ENCODE measurements around the gene CNTNAP5.

DNA sequence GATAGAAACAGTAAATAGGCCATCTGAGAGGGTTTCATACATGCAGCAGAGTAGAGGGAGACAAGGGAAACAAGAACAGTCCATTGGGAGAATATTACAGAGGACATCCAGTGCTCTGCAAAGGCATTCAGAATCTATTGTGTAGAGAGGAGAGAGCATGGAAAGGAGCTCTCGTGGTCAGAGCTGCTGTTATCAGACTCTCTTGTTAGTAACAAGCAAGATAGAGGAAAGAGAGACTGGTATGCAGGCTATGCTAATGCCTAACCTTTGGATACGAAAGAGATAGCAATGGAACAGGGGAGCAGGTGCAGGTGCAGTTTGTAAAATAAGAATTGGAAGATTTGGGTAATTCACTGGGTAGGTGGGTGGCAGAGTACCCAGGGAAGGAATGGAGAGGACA, 855.9 kb downstream of the CNTNAP5 start:
- TF ChIP-seq, protein P1, sequence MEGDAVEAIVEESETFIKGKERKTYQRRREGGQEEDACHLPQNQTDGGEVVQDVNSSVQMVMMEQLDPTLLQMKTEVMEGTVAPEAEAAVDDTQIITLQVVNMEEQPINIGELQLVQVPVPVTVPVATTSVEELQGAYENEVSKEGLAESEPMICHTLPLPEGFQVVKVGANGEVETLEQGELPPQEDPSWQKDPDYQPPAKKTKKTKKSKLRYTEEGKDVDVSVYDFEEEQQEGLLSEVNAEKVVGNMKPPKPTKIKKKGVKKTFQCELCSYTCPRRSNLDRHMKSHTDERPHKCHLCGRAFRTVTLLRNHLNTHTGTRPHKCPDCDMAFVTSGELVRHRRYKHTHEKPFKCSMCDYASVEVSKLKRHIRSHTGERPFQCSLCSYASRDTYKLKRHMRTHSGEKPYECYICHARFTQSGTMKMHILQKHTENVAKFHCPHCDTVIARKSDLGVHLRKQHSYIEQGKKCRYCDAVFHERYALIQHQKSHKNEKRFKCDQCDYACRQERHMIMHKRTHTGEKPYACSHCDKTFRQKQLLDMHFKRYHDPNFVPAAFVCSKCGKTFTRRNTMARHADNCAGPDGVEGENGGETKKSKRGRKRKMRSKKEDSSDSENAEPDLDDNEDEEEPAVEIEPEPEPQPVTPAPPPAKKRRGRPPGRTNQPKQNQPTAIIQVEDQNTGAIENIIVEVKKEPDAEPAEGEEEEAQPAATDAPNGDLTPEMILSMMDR (IDR thresholded peaks at IDR 0.05) = no peak
- TF ChIP-seq POLR2A (IDR thresholded peaks at IDR 0.05) = no peak
